HepG2 (cell line): Measurements from ENCODE around the gene MSMB. TPM values are rescaled to one million over a fixed set of nuclear protein-coding genes. Genes with fewer than 3 reads are reported as not detected.
A peak's percentile ranks its signal among the peaks of the same experiment; 100 is the strongest.

Source experiments
- GATAD1 ChIP-seq: IDR thresholded peaks from 2 replicates; pipeline ENCODE4 v1.6.1; 2016; ENCODE audit warnings: missing genetic modification reagents, missing compliant biosample characterization
- GFI1 ChIP-seq: sonication (generic); formaldehyde crosslinking; IDR thresholded peaks from 2 replicates; pipeline ENCODE4 v1.5.0; 2020; ENCODE audit warnings: missing genetic modification reagents, mild to moderate bottlenecking, borderline replicate concordance
- HBP1 ChIP-seq: IDR thresholded peaks from 2 replicates; pipeline ENCODE4 v1.6.1; 2016; ENCODE audit warnings: low read depth, control low read depth
- KLF13 ChIP-seq: sonication (generic); formaldehyde crosslinking; IDR thresholded peaks from 2 replicates; pipeline ENCODE4 v1.4.0; 2020; ENCODE audit warnings: mild to moderate bottlenecking, missing genetic modification reagents
- PLSCR1 ChIP-seq: sonication (generic); formaldehyde crosslinking; IDR thresholded peaks from 2 replicates; pipeline ENCODE4 v1.5.0; 2020; ENCODE audit warnings: missing genetic modification reagents, mild to moderate bottlenecking, borderline replicate concordance
- TEAD2 ChIP-seq: sonication (generic); formaldehyde crosslinking; IDR thresholded peaks from 2 replicates; pipeline ENCODE4 v1.9.0; 2021; ENCODE audit warnings: missing genetic modification reagents
- WIZ ChIP-seq: sonication (generic); formaldehyde crosslinking; IDR thresholded peaks from 2 replicates; pipeline ENCODE4 v1.5.1; 2020; ENCODE audit warnings: mild to moderate bottlenecking, missing genetic modification reagents
- ZNF512B ChIP-seq: sonication (generic); formaldehyde crosslinking; IDR thresholded peaks from 2 replicates; pipeline ENCODE4 v1.5.1; 2020; ENCODE audit warnings: missing genetic modification reagents, mild to moderate bottlenecking, borderline replicate concordance
- ZNF616 ChIP-seq: sonication (generic); formaldehyde crosslinking; IDR thresholded peaks from 2 replicates; pipeline ENCODE4 v1.5.0; 2020; ENCODE audit warnings: low read depth, mild to moderate bottlenecking, missing genetic modification reagents
- polyA plus RNA-seq, 8 experiments: library from polyadenylated mRNA; depleted of rRNA in 3 of 8; stranded (reverse) in 7 of 8; unstranded in 1 of 8; fragments of >200 nt; fragmentation: Illumina TruSeq in 4 of 8; extraction: Trizol in 4 of 8; gene quantifications; 2 replicates each; pipeline versions ENCODE4 v1.2.1 to v1.2.3, GENCODE V29; 2011 to 2016; ENCODE audit warnings: low read depth in 4 of 8, missing spikeins in 1 of 8, mixed read lengths in 1 of 8; ENCODE audit not compliant: insufficient read depth in 1 of 8
- total RNA-seq, 5 experiments: library from RNA; depleted of rRNA; stranded (reverse); fragments of >200 nt; fragmentation: Illumina TruSeq; extraction: Trizol; gene quantifications; 2 replicates each; pipeline ENCODE4 v1.2.3, GENCODE V29; 2016; ENCODE audit warnings: low read depth in 1 of 5
- TF ChIP-seq, protein P1 (sequence below): IDR thresholded peaks from 2 replicates; pipeline ENCODE4 v1.6.1; 2016; ENCODE audit warnings: low read depth, borderline replicate concordance
- TF ChIP-seq, protein P2 (sequence below): sonication (generic); formaldehyde crosslinking; IDR thresholded peaks from 2 replicates; pipeline ENCODE4 v1.4.0; 2020; ENCODE audit warnings: missing genetic modification reagents
- TF ChIP-seq, protein P3 (sequence below): sonication (generic); formaldehyde crosslinking; IDR thresholded peaks from 2 replicates; pipeline ENCODE4 v1.4.0; 2020; ENCODE audit warnings: low read depth, mild to moderate bottlenecking, missing genetic modification reagents
- TF ChIP-seq, protein P4 (sequence below): sonication (generic); formaldehyde crosslinking; IDR thresholded peaks from 2 replicates; pipeline ENCODE4 v1.8.0; 2022; ENCODE audit warnings: mild to moderate bottlenecking, missing genetic modification reagents, moderate library complexity

Gene MSMB
- total and polyA plus RNA-seq, 2 of the 13 experiments (the other 11 are each of a cell fraction or from before 2014, with no cell fraction given), result 0.84 TPM; not detected in 1

- no peak for TF ChIP-seq ZNF512B (CRISPR knock-in tag)
- no peak for TF ChIP-seq ZNF616 (CRISPR knock-in tag)
- TF ChIP-seq HBP1 (CRISPR knock-in tag), result peak; percentile 83; the same call in 1 of the 2 replicates
- TF ChIP-seq GATAD1, result peak; percentile 82
- TF ChIP-seq GFI1 (CRISPR knock-in tag), result no peak
- no peak for TF ChIP-seq KLF13 (CRISPR knock-in tag)
- no peak for TF ChIP-seq PLSCR1
- TF ChIP-seq, protein P1, sequence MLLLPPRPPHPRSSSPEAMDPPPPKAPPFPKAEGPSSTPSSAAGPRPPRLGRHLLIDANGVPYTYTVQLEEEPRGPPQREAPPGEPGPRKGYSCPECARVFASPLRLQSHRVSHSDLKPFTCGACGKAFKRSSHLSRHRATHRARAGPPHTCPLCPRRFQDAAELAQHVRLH (CRISPR knock-in tag), result peak; percentile 18; the same call in 1 of the 2 replicates
- TF ChIP-seq, protein P2, sequence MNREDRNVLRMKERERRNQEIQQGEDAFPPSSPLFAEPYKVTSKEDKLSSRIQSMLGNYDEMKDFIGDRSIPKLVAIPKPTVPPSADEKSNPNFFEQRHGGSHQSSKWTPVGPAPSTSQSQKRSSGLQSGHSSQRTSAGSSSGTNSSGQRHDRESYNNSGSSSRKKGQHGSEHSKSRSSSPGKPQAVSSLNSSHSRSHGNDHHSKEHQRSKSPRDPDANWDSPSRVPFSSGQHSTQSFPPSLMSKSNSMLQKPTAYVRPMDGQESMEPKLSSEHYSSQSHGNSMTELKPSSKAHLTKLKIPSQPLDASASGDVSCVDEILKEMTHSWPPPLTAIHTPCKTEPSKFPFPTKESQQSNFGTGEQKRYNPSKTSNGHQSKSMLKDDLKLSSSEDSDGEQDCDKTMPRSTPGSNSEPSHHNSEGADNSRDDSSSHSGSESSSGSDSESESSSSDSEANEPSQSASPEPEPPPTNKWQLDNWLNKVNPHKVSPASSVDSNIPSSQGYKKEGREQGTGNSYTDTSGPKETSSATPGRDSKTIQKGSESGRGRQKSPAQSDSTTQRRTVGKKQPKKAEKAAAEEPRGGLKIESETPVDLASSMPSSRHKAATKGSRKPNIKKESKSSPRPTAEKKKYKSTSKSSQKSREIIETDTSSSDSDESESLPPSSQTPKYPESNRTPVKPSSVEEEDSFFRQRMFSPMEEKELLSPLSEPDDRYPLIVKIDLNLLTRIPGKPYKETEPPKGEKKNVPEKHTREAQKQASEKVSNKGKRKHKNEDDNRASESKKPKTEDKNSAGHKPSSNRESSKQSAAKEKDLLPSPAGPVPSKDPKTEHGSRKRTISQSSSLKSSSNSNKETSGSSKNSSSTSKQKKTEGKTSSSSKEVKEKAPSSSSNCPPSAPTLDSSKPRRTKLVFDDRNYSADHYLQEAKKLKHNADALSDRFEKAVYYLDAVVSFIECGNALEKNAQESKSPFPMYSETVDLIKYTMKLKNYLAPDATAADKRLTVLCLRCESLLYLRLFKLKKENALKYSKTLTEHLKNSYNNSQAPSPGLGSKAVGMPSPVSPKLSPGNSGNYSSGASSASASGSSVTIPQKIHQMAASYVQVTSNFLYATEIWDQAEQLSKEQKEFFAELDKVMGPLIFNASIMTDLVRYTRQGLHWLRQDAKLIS (CRISPR knock-in tag), result peak; percentile 88; the same call in 1 of the 2 replicates
- TF ChIP-seq TEAD2 (CRISPR knock-in tag), result 0 out of 2 replicates have a peak, but pooled peaks have one; percentile 22
- TF ChIP-seq, protein P3, sequence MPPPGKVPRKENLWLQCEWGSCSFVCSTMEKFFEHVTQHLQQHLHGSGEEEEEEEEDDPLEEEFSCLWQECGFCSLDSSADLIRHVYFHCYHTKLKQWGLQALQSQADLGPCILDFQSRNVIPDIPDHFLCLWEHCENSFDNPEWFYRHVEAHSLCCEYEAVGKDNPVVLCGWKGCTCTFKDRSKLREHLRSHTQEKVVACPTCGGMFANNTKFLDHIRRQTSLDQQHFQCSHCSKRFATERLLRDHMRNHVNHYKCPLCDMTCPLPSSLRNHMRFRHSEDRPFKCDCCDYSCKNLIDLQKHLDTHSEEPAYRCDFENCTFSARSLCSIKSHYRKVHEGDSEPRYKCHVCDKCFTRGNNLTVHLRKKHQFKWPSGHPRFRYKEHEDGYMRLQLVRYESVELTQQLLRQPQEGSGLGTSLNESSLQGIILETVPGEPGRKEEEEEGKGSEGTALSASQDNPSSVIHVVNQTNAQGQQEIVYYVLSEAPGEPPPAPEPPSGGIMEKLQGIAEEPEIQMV (CRISPR knock-in tag), result 0 out of 2 replicates have a peak, but pooled peaks have one; percentile 53
- TF ChIP-seq, protein P4, sequence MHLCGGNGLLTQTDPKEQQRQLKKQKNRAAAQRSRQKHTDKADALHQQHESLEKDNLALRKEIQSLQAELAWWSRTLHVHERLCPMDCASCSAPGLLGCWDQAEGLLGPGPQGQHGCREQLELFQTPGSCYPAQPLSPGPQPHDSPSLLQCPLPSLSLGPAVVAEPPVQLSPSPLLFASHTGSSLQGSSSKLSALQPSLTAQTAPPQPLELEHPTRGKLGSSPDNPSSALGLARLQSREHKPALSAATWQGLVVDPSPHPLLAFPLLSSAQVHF (CRISPR knock-in tag), result no peak
- no peak; the same call in 1 of the 2 replicates for TF ChIP-seq WIZ (CRISPR knock-in tag)
These were observed 15.8 kb downstream of the MSMB start, which contains the start of gene NCOA4 (continued) for GRCh38 chr10:46030091-46030937.
